IMR-90 (cell line): ENCODE data around the gene TMEM50B. TPM values are rescaled to one million over a fixed set of nuclear protein-coding genes. Genes with fewer than 3 reads are reported as not detected.
A peak's percentile ranks its signal among the peaks of the same experiment; 100 is the strongest.

ENCODE experiments used
- ATAC-seq: fragments of 200-7000 bp; cut with Tn5 transposase; 2 replicates; pipeline ENCODE4 v1.9.1; 2020; ENCODE audit warnings: low read depth, mild to moderate bottlenecking, moderate library complexity
- BruUV-seq: library from RNA; stranded (reverse); fragments of 400-500 nt; replicated peaks from 2 replicates; lab custom pipeline; 2021; lab: Mats Ljungman, UMichigan
- CTCF ChIA-PET: fragments of 300-600 bp; formaldehyde crosslinking; extraction: SDS; loops from one replicate; lab custom pipeline; 2021; ENCODE audit warnings: antibody characterized with exemption; lab: Yijun Ruan, JAX
- POLR2A ChIA-PET: fragments of 300-600 bp; sonication (Branson Sonifier 250); formaldehyde crosslinking; loops from one replicate; lab custom pipeline; 2022; ENCODE audit warnings: antibody characterized with exemption; ENCODE audit not compliant: unreplicated experiment; lab: Charles Lee
- DNase-seq: peaks from one replicate; pipeline ENCODE4 v3.0.0; 2013
- H2AFZ ChIP-seq: replicated peaks from 2 replicates; pipeline ENCODE3; 2013; ENCODE audit warnings: low read length, mild to moderate bottlenecking; ENCODE audit not compliant: poor library complexity
- H2AK5ac ChIP-seq: 2 replicates; pipeline ENCODE4 v1.6.1; 2013; ENCODE audit warnings: low read depth, low read length, inconsistent platforms
- H2AK9ac ChIP-seq: replicated peaks from 2 replicates; pipeline ENCODE3; 2013; ENCODE audit warnings: mild to moderate bottlenecking, low read depth, low read length, moderate library complexity; ENCODE audit not compliant: poor library complexity
- H2BK120ac ChIP-seq: 2 replicates; pipeline ENCODE4 v1.6.1; 2013; ENCODE audit warnings: low read depth, low read length, inconsistent platforms
- H2BK15ac ChIP-seq: 3 replicates; pipeline ENCODE4 v1.6.1; 2013; ENCODE audit warnings: low read depth, low read length, inconsistent platforms
- H2BK20ac ChIP-seq: 2 replicates; pipeline ENCODE4 v1.6.1; 2013; ENCODE audit warnings: low read depth, mild to moderate bottlenecking, inconsistent platforms, low read length, moderate library complexity
- H2BK5ac ChIP-seq: 2 replicates; pipeline ENCODE4 v1.6.1; 2013; ENCODE audit warnings: mild to moderate bottlenecking, low read depth, low read length, inconsistent platforms; ENCODE audit not compliant: poor library complexity, severe bottlenecking
- H3K14ac ChIP-seq: replicated peaks from 2 replicates; pipeline ENCODE4 v1.6.1; 2013; ENCODE audit warnings: low read depth, low read length, inconsistent platforms
- H3K18ac ChIP-seq: 2 replicates; pipeline ENCODE4 v1.6.1; 2013; ENCODE audit warnings: low read depth, low read length, control low read depth
- H3K23ac ChIP-seq: 2 replicates; pipeline ENCODE4 v1.6.1; 2013; ENCODE audit warnings: low read depth, low read length, inconsistent platforms
- H3K27ac ChIP-seq: 2 replicates; pipeline ENCODE4 v1.5.1; 2013; ENCODE audit warnings: mild to moderate bottlenecking, control low read depth, low read length; ENCODE audit not compliant: insufficient read depth
- H3K27me3 ChIP-seq: 2 replicates; pipeline ENCODE4 v1.6.1; 2013; ENCODE audit warnings: low read length; ENCODE audit not compliant: control insufficient read depth, insufficient read depth
- H3K36me3 ChIP-seq: 2 replicates; pipeline ENCODE4 v1.6.1; 2013; ENCODE audit warnings: low read length, mixed read lengths; ENCODE audit not compliant: control insufficient read depth, insufficient read depth
- H3K4ac ChIP-seq: 2 replicates; pipeline ENCODE4 v1.6.1; 2013; ENCODE audit warnings: low read depth, low read length, inconsistent platforms
- H3K4me1 ChIP-seq: 2 replicates; pipeline ENCODE4 v1.6.1; 2013; ENCODE audit warnings: low read length, mixed read lengths; ENCODE audit not compliant: control insufficient read depth, insufficient read depth
- H3K4me2 ChIP-seq: 2 replicates; pipeline ENCODE4 v1.6.1; 2013; ENCODE audit warnings: low read depth, mild to moderate bottlenecking, control low read depth, low read length, moderate library complexity
- H3K4me3 ChIP-seq: 2 replicates; pipeline ENCODE4 v1.5.1; 2013; ENCODE audit warnings: low read depth, mild to moderate bottlenecking, control low read depth, low read length, moderate library complexity; ENCODE audit not compliant: insufficient read depth
- H3K56ac ChIP-seq: 2 replicates; pipeline ENCODE4 v1.6.1; 2013; ENCODE audit warnings: low read length, inconsistent platforms; ENCODE audit not compliant: insufficient read depth; ENCODE audit errors: extremely low read depth
- H3K79me1 ChIP-seq, 2 experiments: 2 replicates each; pipeline ENCODE4 v1.6.1; 2013; ENCODE audit warnings: low read length in 2 of 2, inconsistent platforms in 1 of 2, low read depth in 1 of 2
- H3K9ac ChIP-seq: 2 replicates; pipeline ENCODE4 v1.6.1; 2013; ENCODE audit warnings: low read depth, low read length, control low read depth
- H3K9me1 ChIP-seq: 2 replicates; pipeline ENCODE4 v1.6.1; 2013; ENCODE audit warnings: low read length, inconsistent platforms; ENCODE audit not compliant: insufficient read depth
- H3K9me3 ChIP-seq: 2 replicates; pipeline ENCODE4 v1.6.1; 2013; ENCODE audit warnings: low read length; ENCODE audit not compliant: control insufficient read depth, insufficient read depth
- H4K20me1 ChIP-seq: 2 replicates; pipeline ENCODE4 v1.6.1; 2013; ENCODE audit warnings: low read length, inconsistent platforms; ENCODE audit not compliant: insufficient read depth
- H4K5ac ChIP-seq: 2 replicates; pipeline ENCODE4 v1.6.1; 2013; ENCODE audit warnings: mild to moderate bottlenecking, low read depth, low read length, control low read depth
- H4K8ac ChIP-seq, 2 experiments: 2 replicates each; pipeline ENCODE4 v1.6.1; 2013; ENCODE audit warnings: low read depth in 2 of 2, low read length in 2 of 2, control low read depth in 1 of 2, inconsistent platforms in 1 of 2
- H4K91ac ChIP-seq: 2 replicates; pipeline ENCODE4 v1.6.1; 2013; ENCODE audit warnings: low read depth, low read length, inconsistent platforms; ENCODE audit not compliant: insufficient read depth
- CHD1 ChIP-seq: IDR thresholded peaks from 2 replicates; pipeline ENCODE4 v1.6.1; 2012; ENCODE audit warnings: low read depth, low read length, improper control_type of control experiment
- CTCF ChIP-seq: conservative IDR thresholded peaks from 2 replicates; pipeline ENCODE4 v1.5.1; 2012; ENCODE audit warnings: mild to moderate bottlenecking, low read depth, low read length, improper control_type of control experiment
- ELK1 ChIP-seq: fragments of 150-350 bp; IDR thresholded peaks from 2 replicates; pipeline ENCODE4 v1.6.1; 2016; ENCODE audit warnings: low read depth, mild to moderate bottlenecking, low read length, moderate library complexity, borderline replicate concordance
- MAFK ChIP-seq: IDR thresholded peaks from 2 replicates; pipeline ENCODE4 v1.6.1; 2012; ENCODE audit warnings: low read depth, low read length, improper control_type of control experiment
- MAZ ChIP-seq: IDR thresholded peaks from 2 replicates; pipeline ENCODE4 v1.6.1; 2012; ENCODE audit warnings: low read depth, mild to moderate bottlenecking, low read length, improper control_type of control experiment, moderate library complexity, borderline replicate concordance
- MXI1 ChIP-seq: IDR thresholded peaks from 2 replicates; pipeline ENCODE4 v1.6.1; 2012; ENCODE audit warnings: low read depth, mild to moderate bottlenecking, low read length, moderate library complexity, borderline replicate concordance
- NFE2L2 ChIP-seq: fragments of 150-350 bp; IDR thresholded peaks from 2 replicates; pipeline ENCODE4 v1.6.1; 2016; ENCODE audit warnings: low read depth, mild to moderate bottlenecking, low read length
- POLR2A ChIP-seq: IDR thresholded peaks from 2 replicates; pipeline ENCODE4 v1.6.1; 2012; ENCODE audit warnings: mild to moderate bottlenecking, low read depth, low read length
- RAD21 ChIP-seq: IDR thresholded peaks from 2 replicates; pipeline ENCODE4 v1.6.1; 2012; ENCODE audit warnings: low read length, improper control_type of control experiment
- RCOR1 ChIP-seq: IDR thresholded peaks from 2 replicates; pipeline ENCODE4 v1.6.1; 2012; ENCODE audit warnings: mild to moderate bottlenecking, low read length, improper control_type of control experiment; ENCODE audit not compliant: insufficient replicate concordance
- SMC3 ChIP-seq: fragments of 150-350 bp; IDR thresholded peaks from 2 replicates; pipeline ENCODE4 v1.6.1; 2016; ENCODE audit warnings: low read depth, mild to moderate bottlenecking, antibody characterized with exemption, low read length, moderate library complexity
- USF2 ChIP-seq: fragments of 150-350 bp; IDR thresholded peaks from 2 replicates; pipeline ENCODE4 v1.6.1; 2017; ENCODE audit warnings: mild to moderate bottlenecking, antibody characterized with exemption, low read length, low read depth
- WGBS, 2 experiments: methylation state at CpG; one replicate each; pipeline versions ENCODE4 v1.1.5 to v1.1.7; 2013; ENCODE audit warnings: missing lambda C conversion rate in 2 of 2; ENCODE audit not compliant: insufficient read length in 1 of 2; ENCODE audit errors: extremely low coverage in 2 of 2; 5-methylcytosine and 5-hydroxymethylcytosine counted together
- dilution Hi-C: fragments of 300-500 bp; cut with HindIII; formaldehyde crosslinking; loops from one replicate; pipeline ENCODE4 v1.14.3; 2018; ENCODE audit warnings: low sequenced_read_pairs; ENCODE audit not compliant: unreplicated experiment
- in situ Hi-C: fragments of 300-500 bp; cut with MboI; formaldehyde crosslinking; loops from 3 replicates; pipeline ENCODE4 v1.14.3; 2019; ENCODE audit warnings: low sequenced_read_pairs, inconsistent platforms, mixed read lengths
- intact Hi-C: fragments of 100-400 bp; cut with micrococcal nuclease; formaldehyde crosslinking; loops from 2 replicates; pipeline ENCODE4 v1.10.0; 2022
- polyA plus RNA-seq, 3 experiments: library from polyadenylated mRNA; depleted of rRNA; stranded (reverse); fragments of >200 nt; gene quantifications; 2 replicates each; pipeline ENCODE4 v1.2.3, GENCODE V29; 2012; ENCODE audit warnings: low replicate concordance in 1 of 3
- total RNA-seq: library from RNA; depleted of rRNA; stranded (reverse); fragments of >200 nt; gene quantifications from 2 replicates; pipeline ENCODE4 v1.2.3, GENCODE V29; 2012

The TMEM50B gene
- total and polyA plus RNA-seq, 2 of the 4 experiments (the other 2 are of a cell fraction), result 10.9 to 25.9 TPM

GRCh38 chr21:33481314-33481943, 1.7 kb upstream of the TMEM50B start:
- no peaks in the 10 kb centered on the region for H3K27me3 ChIP-seq
- no peak overlapping the region for H3K56ac ChIP-seq
- H3K14ac ChIP-seq, result no peak overlapping the region
- no peak for ATAC-seq
- H3K4me2 ChIP-seq, result no peak overlapping the region
- H4K20me1 ChIP-seq, result 0 out of 2 replicates have a peak, but pooled peaks cover 5% of the 10 kb centered on the region
- no peak overlapping the region for H3K4me3 ChIP-seq
- 82% methylated on average over 7 of the region's 9 CpGs; no CpG with 5 or more reads in 1 of the 2 experiments for WGBS, 2 experiments
- no peak overlapping the region for H4K8ac ChIP-seq
- H3K79me1 ChIP-seq, result peaks cover 6 to 21% of the 10 kb centered on the region in 2 experiments
- no peak overlapping the region for H2BK20ac ChIP-seq
- no peak overlapping the region for H3K9ac ChIP-seq
- H2BK15ac ChIP-seq, result no peak overlapping the region
- no peaks in the 10 kb centered on the region for H3K9me3 ChIP-seq
- H2AK9ac ChIP-seq, result peak overlapping the region; percentile 50
- POLR2A ChIA-PET, result no interaction called here
- H3K4me1 ChIP-seq, result 0 out of 2 replicates have a peak, but pooled peaks cover 2% of the 10 kb centered on the region
- H3K4ac ChIP-seq, result no peak overlapping the region
- no peak overlapping the region for H2BK120ac ChIP-seq
- 0 out of 2 replicates have a peak, but pooled peaks cover 2% of the 10 kb centered on the region for H3K36me3 ChIP-seq
- CTCF ChIA-PET, result no interaction called here
- H3K23ac ChIP-seq, result no peak overlapping the region
- no peak overlapping the region for H2AK5ac ChIP-seq
- TF ChIP-seq MAZ, result no peak
- TF ChIP-seq RCOR1, result no peak
- no peak for TF ChIP-seq SMC3
- no peak for TF ChIP-seq CHD1
- TF ChIP-seq POLR2A, result no peak
- no peak for TF ChIP-seq ELK1
- TF ChIP-seq NFE2L2, result no peak
- no peak for TF ChIP-seq CTCF
- TF ChIP-seq MXI1, result no peak
- no peak for TF ChIP-seq MAFK
- TF ChIP-seq RAD21, result no peak
- no peak for TF ChIP-seq USF2
- no peak overlapping the region for H3K27ac ChIP-seq
- no TSS peak for BruUV-seq
- dilution Hi-C loops (no loop called here), intact Hi-C loops (no loop called here), in situ Hi-C loops (no loop called here)
- H3K9me1 ChIP-seq, result peaks cover 7% of the 10 kb centered on the region; the same call in 1 of the 2 replicates
- DNase-seq, result no peak
- no peak overlapping the region for H2BK5ac ChIP-seq
- no peak overlapping the region for H4K5ac ChIP-seq
- no peak overlapping the region for H4K91ac ChIP-seq
- H3K18ac ChIP-seq, result no peak overlapping the region
- H2AFZ ChIP-seq, result no peak overlapping the region
